GM18858 (cell line): ENCODE results near the gene PRKACA.
A peak's percentile ranks its signal among the peaks of the same experiment; 100 is the strongest.
"Not testable (repeated sequence)": the region's sequence is repeated elsewhere in the genome, so short reads cannot be mapped to it uniquely, and the experiment has no call there.

ENCODE experiments used
- ATAC-seq: cut with Tn5 transposase; IDR thresholded peaks from one replicate; pipeline ENCODE4 v1.9.1; 2021; ENCODE audit not compliant: unreplicated experiment

The PRKACA gene

DNA sequence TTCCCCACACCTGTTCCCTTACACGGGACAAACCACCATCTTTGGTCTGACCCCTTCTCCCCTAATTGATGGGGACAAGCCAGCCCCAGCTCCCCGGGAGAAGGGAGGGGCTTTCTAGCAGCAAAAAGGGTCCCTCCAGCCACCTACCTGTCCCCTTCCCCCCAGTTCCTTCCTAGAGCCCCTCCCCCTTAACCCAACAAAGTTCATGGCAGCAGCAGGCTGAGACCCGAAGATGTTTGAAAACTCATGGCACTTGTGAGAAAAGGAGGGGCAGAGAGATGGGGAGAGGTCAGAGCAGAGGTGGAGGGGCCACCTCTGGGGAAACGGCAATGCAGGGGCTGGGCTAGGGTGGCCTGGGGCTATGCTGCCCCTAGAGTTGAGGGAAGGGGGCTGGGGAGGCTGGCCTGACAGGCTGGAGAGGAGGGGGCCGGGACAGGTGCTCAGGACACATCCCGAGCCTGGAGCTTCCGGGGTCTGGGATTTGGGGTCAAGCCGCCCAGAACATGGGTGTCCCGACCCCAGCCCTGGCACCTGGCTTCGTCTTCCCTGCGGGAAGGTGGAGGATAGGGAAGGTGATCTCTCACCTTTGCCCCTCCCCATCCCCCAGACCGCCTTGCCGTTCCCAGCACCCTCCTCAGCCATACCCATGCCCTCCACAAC, 31.3 kb upstream of the PRKACA start:
- no peak for ATAC-seq

DNA sequence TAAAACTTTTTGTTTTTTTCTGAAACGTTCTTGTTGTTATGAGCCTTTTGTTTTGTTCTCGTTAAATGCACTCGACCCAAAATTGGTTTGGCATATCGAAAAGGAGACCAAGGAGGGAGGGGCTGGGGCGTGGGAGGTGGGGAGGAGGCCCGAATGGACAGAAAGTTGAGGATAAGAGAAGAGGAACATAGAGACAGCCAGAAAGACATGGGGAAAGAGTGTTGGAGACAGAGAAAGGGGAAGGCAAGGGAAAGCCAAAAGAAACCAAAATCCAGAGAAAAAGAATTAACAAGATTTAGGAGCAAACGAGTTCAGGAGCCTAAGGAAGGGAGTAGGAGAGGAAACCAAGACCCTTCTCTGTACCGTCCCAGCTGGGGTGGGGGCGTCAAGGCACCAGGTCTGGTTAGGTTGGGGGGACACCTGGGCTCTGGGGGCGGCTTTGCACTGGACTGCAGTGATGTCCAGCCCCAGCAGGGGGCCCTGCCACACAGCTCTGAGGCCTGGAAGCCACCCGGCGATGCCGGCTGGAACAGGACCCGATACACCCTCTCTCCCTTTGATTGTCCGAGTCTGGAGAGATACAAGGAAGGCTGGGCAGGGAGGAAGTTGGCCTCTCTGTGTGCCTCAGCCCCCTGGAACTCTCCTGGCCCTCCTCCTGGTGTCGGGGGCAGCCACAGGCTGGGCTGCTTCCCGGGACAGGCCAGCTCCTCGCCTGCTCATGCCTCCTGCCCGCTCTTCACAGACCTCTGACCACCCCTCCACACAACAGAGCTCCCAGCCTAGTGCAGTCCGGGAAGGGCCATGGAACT, 30.4 kb upstream of the PRKACA start:
- ATAC-seq: no peak

DNA sequence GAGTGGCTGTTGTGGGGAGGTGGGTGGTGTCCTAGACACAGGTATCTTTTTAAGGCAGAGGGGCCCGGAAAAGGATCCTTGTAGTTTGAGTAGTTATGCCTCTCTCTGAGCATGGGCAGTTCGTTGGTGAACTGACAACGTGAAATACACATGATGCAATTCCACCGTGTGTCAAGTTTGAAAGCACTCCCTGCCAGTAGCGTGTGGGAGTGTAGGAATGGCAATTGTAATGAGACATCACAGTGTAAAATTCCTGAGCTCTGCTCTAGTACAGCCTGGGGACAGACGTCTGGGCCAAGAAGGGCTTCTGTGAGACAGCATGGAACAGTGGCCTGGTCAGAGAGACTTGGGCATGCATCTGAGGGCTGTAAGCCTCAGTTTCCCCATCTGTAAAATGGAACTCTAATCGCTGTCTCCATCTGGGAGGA, 29.2 kb upstream of the PRKACA start:
- ATAC-seq: no peak

DNA sequence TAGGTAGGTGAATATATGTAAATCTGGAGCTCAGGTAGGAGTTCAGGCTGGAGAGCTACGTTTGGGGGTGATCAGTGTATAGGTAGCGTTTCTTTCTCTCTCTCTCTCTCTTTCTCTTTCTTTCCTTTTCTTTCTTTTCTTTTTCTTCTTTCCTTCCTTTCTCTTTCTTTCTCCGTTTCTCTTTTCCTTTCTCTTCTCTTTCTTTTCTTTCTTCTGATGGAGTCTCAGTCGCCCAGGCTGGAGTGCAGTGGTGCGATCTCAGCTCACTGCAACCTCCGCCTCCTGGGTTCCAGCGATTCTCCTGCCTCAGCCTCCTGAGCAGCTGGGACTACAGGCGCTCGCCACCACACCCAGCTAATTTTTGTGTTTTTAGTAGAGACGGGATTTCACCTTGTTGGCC, 28.6 kb upstream of the PRKACA start:
- not testable (repeated sequence) for ATAC-seq

DNA sequence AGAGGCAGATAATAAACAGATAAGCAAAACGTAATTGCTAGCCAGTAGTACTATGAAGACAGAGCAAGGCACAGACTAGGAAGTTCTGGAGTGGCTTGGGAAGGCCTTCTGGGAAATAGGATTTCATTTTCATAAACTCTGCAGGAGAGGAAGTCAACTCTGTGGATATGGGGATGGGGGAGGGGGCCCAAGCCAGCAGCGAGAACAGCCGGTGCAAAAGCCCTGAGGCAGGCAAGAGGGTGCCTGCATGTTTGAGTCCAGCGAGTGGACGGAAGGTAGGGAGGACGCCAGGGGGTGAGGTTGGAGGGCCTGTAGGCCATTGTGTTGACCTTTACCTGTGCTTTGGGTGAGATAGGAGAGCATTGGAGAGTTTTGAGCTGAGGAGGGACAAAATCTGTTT, 27.8 kb upstream of the PRKACA start:
- no peak for ATAC-seq

DNA sequence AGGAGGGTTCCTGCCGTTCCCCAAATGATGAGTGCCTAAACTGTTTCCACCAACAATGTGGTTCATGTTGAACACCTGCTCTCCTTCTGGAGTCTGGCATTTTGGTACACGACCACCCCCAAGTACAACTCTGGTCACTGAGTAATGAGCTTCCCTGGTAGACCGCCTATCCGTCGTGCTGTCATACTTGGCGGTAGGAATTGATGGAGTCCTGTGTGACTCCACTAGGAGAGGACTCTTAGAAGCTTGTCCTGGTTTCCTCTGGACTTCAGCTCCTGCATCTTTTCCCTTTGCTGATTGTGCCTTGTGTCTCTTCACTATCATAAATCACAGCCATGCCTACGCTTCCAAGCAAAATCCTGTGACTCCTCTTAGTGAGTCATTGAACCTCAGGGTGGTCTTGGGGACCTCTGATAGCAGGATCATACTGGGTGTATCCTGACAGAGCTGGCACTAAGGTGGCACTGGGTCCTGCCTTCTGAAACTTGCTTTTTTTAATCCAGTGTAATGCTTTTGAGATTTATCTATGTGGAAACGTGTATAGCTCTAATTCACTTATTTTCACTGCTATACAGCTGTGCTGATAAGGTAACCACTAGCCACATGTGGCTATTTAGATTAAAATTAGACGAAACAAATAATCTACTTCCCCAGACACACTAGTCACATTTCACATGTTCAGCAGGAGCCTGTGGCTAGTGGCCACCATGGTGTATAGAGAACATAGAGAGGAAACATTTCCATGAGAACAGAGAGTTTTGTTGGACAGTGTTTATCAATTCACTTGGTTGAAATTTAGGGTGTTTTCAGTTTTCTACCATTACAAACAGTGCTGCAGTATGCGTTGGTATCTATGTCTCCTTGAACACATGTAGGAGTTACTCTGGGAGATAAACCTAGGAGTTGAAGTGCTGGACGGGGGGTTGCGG, 25.0 kb upstream of the PRKACA start:
- no peak for ATAC-seq

DNA sequence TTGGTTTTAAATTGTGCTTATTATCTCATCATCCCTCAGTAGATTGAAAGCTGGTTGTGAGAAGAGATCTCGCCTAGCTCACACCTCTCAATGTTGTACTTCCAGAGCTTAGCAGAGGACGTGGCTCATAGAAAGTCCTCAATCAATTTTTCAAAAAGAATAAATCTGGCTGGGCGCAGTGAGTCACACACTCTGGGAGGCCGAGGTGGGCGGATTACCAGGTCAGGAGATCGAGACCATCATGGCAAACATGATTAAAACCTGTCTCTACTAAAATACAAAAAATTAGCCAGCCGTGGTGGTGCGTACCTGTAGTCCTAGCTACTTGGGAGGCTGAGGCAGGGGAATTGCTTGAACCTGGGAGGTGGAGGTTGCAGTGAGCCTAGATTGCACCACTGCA, 23.5 kb upstream of the PRKACA start:
- ATAC-seq: no peak

DNA sequence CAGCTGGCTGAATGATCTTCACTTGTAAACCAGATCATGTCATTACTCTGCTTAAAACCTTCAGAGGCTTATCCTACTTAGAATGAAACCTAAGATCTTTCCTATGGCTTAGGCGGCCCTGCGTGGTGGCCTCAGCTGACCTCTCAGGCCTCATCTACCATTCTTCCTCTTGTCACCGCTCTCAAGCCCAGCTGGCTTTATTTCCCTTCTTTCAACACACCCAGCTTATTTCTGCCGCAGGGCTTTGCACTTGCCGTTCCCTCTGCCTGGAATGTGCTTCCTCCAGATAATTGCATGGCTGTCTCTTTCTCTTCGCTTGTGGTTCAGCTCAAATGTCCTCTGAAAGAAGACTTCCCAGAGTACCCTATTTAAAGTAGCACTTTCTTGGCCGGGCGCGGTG, 22.4 kb upstream of the PRKACA start:
- no peak for ATAC-seq

DNA sequence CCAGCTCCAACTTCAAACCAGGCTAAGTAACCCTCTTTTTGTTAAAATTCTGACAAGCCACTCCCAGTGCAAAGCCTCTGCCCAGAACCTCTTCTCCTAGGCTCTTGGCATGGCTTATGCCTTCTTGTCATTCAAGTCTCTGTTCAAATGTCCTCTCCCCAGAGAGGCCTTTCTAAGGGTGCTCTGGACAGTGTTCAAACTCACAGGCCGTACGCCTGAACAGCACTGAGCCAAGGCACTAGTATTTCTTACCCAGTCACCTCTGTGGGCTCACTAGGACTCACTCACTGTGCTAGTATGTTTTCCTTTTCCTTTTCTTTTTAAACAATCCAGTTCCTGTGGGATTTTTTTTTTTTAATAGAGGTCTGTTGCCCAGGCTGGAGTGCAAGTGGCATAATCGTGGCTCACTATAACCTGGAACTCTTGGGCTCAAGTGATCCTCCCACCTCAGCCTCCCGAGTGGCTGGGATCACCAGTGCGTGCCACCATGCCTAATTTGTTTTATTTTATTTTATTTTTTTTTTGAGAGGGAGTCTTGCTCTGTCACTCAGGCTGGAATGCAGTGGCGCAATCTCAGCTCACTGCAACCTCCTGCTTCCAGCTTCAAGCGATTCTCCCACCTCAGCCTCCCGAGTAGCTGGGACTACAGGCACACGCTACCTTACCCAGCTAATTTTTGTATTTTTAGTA, 21.2 kb upstream of the PRKACA start:
- no peak for ATAC-seq

DNA sequence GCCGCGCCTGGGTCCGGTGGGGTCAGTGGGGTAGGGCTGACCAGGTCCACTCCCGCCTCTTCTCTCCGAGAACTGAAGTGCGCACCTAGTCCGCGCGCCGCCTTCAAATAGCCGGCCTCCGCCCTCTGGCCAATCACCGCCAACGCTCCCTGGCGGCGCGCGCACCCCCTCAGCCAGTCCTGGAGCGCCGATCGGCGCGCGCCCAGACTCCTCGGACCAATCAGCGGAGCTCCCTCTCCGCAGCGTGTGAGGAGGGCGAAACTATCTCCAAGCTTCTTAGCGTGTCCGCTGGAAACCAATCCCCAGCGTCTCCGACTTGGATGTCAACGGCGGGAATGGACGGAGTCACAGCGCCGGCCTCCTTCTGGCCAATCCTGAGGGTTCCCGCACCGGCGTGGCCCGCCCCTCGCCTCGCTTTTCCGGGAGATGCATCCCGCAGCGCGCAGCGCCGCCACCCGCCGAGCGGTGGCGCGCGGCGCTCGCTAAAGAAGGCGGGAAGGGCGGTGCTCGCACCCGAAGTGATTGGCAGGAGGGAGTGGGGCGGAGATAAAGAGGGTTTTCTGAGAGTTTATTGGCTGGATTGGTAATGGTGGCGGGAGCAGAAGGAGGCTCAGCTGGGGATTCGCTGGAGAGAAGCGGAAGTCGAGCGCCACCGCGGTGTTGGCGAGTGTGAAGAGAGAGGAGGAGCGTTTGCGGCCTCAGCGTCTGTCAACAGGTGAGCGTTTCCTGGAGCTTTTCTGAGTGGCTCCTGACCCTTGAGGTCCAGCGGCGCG, 19.1 kb upstream of the PRKACA start, which contains the start of gene ASF1B:
Gene ASF1B, minus strand, starts transcription at position 81 of the 773 bp plus-strand sequence. CDS start 133 bp downstream, outside the sequence.
- ATAC-seq: peak; percentile 73

DNA sequence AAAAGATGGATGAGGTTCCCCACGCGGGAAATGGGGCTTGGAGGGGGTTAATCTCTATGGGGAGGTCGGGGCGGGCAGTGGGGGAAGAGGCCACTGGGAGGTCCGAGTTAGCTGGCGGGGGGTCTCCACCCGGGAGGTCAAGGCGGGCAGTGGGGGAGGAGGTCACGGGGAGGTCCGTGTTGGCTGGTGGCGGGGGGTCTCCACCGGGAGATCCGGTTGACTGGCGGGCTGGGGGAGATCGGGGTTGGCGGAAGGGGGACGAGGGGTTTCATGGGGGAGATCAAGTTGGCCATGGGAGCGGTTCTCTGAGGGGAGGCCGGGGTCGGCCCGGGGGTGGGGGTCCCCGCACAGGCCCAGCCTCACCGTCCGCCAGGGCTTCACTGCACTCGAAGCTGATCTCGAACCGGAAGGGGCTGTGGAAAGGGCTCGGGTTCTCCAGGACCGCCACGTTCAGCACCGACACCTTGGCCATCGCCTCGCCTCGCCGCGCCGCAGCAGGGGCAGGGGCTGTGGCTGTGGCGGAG, 18.5 kb upstream of the PRKACA start:
- no peak for ATAC-seq

DNA sequence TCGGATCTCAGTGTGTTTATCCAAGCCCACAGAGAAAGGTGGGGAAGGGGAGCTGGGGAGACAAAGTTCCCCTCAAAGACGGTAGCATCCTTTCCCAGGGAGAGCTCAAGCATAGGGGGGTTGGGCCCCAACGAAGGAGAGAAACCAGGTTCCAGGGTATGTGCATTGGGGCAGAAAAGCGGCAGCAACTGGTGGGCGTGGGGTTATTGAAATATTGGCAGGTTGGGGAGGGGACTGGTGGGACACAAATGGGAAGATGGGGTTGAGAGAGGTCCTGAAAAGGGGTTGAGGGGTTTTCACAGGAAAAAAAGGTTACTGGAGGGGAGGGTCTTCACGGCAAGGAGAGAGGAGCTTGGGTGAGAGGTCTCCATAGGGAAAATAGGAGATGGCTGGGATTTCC, 17.8 kb upstream of the PRKACA start:
- no peak for ATAC-seq

DNA sequence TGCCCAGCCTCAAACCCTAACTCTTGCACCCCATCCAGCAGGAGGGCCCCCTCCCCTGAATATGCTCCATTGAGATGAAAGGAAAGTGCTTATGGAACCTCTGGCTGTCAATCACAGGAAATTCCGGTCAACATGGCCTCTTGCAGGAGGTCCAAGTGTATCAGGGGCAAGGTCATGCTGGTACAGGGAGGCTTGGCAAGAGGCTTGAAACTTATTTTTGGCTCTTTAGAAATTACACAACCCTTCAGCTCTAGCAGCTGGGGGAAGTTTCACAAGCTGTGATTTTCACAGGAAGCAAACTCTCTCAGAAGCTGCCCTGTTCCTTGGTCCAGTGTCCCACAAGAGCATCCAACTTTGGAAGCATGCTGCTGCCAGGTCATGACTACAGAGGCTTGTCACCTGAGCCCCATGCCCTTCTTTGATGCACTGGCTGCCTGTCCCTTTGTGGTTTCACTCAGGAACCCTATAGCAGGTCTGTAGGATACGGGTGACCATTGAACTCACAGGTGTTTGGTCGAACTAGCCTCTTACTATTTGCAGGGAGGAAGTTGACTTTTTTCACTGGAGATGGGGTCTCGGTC, 10.5 kb upstream of the PRKACA start:
- no peak for ATAC-seq

DNA sequence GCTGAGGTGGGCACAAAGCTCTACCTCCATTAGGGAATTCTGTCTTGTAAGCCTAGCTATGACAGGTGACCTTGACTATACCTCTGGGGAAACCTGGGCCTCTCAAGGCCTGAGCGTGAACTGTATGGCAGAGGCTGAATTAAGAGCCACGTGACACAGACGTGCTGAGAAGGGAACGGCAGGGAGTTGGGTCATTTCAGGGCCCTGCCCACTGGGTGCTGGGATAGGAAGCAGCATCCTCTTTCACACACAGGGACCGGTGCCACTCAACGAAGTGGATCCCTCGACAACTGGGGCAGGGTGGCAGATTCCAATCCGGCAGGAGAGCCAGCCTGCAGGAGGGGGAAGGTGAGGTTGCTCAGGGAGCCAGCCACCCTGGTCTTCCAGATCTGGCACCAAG, 9.6 kb upstream of the PRKACA start:
- no peak for ATAC-seq

DNA sequence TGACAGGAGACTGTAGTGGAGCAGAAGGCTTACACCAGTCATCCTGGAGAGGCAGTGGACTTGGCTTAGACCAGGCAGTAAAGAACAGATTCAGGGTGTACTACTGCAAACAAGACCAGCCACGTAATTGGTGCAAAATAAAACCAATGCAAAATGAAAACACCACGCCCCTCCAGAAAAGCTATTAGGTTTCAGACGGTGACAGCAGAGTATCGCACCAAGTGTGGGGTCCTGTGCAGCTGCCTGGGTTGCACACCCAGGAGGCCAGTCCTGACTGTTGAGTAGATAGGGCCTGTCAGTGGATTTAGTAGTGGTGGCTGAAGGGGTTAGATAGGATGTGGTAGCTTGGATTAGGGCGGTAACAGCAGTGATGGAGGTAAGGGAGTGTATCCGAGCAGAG, 5.4 kb upstream of the PRKACA start:
- ATAC-seq: no peak

DNA sequence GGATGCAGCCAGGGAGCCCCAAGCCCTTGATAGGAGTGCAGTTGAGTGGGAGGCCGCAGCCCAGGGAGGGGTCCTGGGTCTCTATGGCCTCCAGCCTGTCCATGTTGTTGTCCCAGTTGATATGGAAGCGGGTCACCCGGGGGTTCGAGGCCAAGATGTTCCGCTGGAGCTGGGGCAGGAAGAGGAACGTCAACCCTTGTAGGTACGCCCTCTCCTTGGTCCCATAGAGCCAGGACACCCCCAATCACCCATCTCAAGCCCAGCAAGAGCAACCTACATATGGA, 2.9 kb upstream of the PRKACA start:
- ATAC-seq: no peak

DNA sequence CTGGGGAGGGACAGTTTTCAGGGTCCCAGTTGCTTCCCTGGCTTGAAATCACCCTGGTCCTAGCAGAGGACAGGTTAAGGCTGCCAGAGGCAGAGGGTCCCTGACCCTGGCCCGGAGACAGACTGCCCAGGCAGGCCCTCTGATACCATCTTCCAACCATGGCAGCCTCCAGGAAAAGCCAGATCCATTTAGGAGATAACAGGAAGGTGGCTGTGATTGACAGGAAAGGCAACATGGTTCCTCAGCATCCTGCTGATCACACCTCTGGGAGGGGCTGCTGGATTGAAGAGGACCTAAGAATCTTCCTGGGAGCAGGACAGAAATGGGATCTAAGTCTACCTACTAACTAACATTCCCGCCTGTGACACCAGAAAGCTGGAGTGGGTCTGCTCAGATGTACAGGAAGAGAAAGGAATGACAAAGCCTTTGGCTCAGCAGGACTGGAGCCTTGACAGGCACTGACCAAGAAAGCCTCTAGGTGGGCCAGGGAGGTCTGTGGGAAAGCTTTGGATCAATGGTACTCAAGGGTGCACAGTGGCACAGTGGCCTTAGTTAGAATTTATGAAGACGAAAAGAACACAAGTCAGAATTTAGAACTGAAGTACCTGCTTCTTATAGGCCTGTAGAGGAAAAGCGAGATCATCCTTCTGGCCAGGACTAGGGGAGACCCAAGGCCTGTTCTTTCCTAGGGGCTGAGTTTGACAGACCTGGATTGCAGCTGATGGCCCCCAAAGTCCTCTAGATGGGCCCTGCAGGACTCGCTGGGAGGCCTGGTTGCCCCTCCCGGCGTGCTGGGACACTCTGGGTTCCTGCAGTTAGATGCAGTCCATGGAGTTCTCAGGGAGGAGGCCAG, 2.3 kb upstream of the PRKACA start:
- no peak for ATAC-seq

DNA sequence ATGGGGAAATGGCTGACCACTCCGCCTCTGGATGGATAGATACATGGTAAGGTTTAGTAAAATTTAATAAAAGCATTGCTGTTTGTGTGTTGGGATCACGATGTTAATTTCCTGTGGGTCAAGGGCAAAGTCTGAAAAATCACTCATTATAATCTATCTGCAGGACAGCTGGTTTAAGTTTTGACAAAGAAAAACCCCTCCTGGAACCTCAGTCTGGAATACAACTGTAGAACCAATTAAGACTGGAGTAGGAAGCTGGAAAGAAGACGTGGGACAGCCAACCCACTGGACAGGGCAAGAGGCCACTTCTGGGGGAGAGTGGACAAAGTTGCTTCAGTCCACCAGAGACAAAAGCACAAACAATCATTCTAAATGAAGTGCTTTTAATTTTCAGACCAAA, 1.6 kb upstream of the PRKACA start:
- ATAC-seq: no peak
